ENCODE results near the gene MADCAM1. TPM values are rescaled to one million over a fixed set of nuclear protein-coding genes. Genes with fewer than 3 reads are reported as not detected.

MADCAM1 gene
- total RNA-seq, 2 experiments from 2014 or later: 0.69 to 2.0 TPM

DNA sequence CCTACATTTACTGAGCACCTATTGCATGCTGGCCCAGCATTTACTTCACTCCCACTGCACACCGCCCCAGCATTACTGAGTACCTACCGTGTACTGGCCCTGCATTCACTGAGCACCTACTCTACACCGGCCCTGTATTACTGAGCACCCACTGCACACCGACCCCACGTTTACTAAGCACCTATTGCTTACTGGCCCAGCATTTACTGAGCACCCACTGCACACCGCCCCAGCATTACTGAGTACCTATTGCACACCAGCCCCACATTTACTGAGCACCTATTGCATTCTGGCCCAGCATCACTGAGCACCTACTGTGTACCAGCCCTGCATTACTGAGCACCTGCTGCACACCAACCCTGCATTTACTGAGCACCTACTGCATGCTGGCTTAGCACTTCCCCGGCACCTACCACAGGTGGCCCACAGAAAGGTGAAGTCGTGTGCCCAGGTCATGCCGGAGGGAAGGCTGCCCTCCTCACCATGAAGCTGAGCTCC, 17.9 kb downstream of the MADCAM1 start:
- H3K36me3 ChIP-seq (ENCODE audit: insufficient read depth, low read length): peaks cover 12% of the 10 kb centered on the region
- intact Hi-C loops (cut with micrococcal nuclease; ENCODE audit: unreplicated experiment): no loop called here
- no peak for DNase-seq (ENCODE audit: low spot score)
- no peak overlapping the region for H3K4me2 ChIP-seq (ENCODE audit: low read length)
- H2AFZ ChIP-seq (ENCODE audit: low read length): no peak overlapping the region
- ChIA-PET CTCF (ENCODE audit: unreplicated experiment) (no interaction called here), POLR2A (no interaction called here)
- TF ChIP-seq CTCF (conservative IDR thresholded peaks at IDR 0.05; ENCODE audit: low read length): no peak
- TF ChIP-seq EZH2phosphoT487 (IDR thresholded peaks at IDR 0.05; ENCODE audit: borderline replicate concordance, low read depth, low read length): no peak
- H3K9me2 ChIP-seq (ENCODE audit: insufficient read depth, low read length): no peaks in the 10 kb centered on the region
- no peaks in the 10 kb centered on the region for H3K79me2 ChIP-seq (ENCODE audit: insufficient read depth, low read depth, low read length)
- H3K4me3 ChIP-seq (ENCODE audit: low read depth, low read length, poor library complexity, severe bottlenecking): no peak overlapping the region
- H3K4me1 ChIP-seq (ENCODE audit: insufficient read depth, low read length, poor library complexity, severe bottlenecking): peaks cover 17% of the 10 kb centered on the region
- H3K27ac ChIP-seq (ENCODE audit: low read depth, low read length, poor library complexity, severe bottlenecking): no peak overlapping the region
- no peaks in the 10 kb centered on the region for H4K20me1 ChIP-seq (ENCODE audit: insufficient read depth, low read length)
- no peaks in the 10 kb centered on the region for H3K9me3 ChIP-seq (ENCODE audit: low read length)
- no TSS peak for BruUV-seq (replicated peaks)

GRCh38 chr19:517721-518597, 21.7 kb downstream of the MADCAM1 start:
- Histone ChIP-seq H3K4me2 (ENCODE audit: low read length) (no peak overlapping the region), H3K4me1 (ENCODE audit: insufficient read depth, low read length, poor library complexity, severe bottlenecking) (no peaks in the 10 kb centered on the region), H3K4me3 (ENCODE audit: low read depth, low read length, poor library complexity, severe bottlenecking) (no peak overlapping the region), H3K36me3 (ENCODE audit: insufficient read depth, low read length) (peaks cover 12% of the 10 kb centered on the region), H3K79me2 (ENCODE audit: insufficient read depth, low read depth, low read length) (no peaks in the 10 kb centered on the region), H3K27ac (ENCODE audit: low read depth, low read length, poor library complexity, severe bottlenecking) (no peak overlapping the region), H3K9me3 (ENCODE audit: low read length) (no peaks in the 10 kb centered on the region), H3K9me2 (ENCODE audit: insufficient read depth, low read length) (no peaks in the 10 kb centered on the region), H2AFZ (ENCODE audit: low read length) (no peak overlapping the region), H4K20me1 (ENCODE audit: insufficient read depth, low read length) (no peaks in the 10 kb centered on the region)
- no peak for DNase-seq (ENCODE audit: low spot score)
- BruUV-seq (replicated peaks): no TSS peak
- POLR2A ChIA-PET: no interaction called here
- CTCF ChIA-PET (ENCODE audit: unreplicated experiment): no interaction called here
- TF ChIP-seq CTCF (conservative IDR thresholded peaks at IDR 0.05; ENCODE audit: low read length) (no peak), EZH2phosphoT487 (IDR thresholded peaks at IDR 0.05; ENCODE audit: borderline replicate concordance, low read depth, low read length) (no peak)
- intact Hi-C loops (cut with micrococcal nuclease; ENCODE audit: unreplicated experiment): no loop called here

DNA sequence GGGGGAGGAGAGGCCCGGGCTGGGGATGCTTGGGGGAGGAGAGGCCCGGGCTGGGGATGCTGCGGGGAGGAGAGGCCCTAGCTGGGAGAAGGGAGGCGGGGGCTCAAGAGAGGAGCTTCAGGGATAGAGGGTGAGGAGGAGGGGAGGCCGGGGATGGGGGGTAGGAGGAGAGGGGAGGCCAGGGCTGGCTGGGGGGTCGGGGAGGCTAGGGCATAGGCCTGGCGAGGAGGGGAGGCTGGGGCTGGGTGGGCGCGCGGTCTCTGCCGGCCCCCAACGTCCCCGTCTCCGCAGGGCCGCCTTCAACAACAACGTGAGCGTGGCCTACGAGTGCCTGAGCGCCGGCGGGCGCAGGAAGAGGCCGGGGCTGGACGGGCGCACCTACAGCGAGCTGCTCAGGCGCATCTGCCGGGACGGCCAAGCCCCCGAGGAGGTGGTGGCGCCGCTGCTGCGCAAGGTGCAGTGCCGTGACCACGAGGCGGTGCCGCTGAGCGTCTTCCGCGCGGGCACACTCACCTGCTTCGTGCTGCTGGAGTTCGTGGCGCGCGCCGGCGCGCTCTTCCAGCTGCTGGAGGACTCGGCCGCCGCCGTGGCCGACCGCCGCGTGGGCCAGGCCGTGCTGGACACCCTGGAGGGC, 22.4 kb downstream of the MADCAM1 start:
- BruUV-seq (replicated peaks): no TSS peak
- intact Hi-C loops (cut with micrococcal nuclease; ENCODE audit: unreplicated experiment): no loop called here

More for the DNA sequence above, 22.4 kb downstream of the MADCAM1 start:
- no peak for DNase-seq (ENCODE audit: low spot score)
- Histone ChIP-seq H3K79me2 (ENCODE audit: insufficient read depth, low read depth, low read length) (no peaks in the 10 kb centered on the region), H3K9me3 (ENCODE audit: low read length) (no peaks in the 10 kb centered on the region), H3K27ac (ENCODE audit: low read depth, low read length, poor library complexity, severe bottlenecking) (no peak overlapping the region), H3K9me2 (ENCODE audit: insufficient read depth, low read length) (no peaks in the 10 kb centered on the region), H2AFZ (ENCODE audit: low read length) (no peak overlapping the region), H3K4me2 (ENCODE audit: low read length) (no peak overlapping the region), H4K20me1 (ENCODE audit: insufficient read depth, low read length) (no peaks in the 10 kb centered on the region), H3K36me3 (ENCODE audit: insufficient read depth, low read length) (peaks cover 8% of the 10 kb centered on the region), H3K4me3 (ENCODE audit: low read depth, low read length, poor library complexity, severe bottlenecking) (no peak overlapping the region), H3K4me1 (ENCODE audit: insufficient read depth, low read length, poor library complexity, severe bottlenecking) (no peaks in the 10 kb centered on the region)
- TF ChIP-seq CTCF (conservative IDR thresholded peaks at IDR 0.05; ENCODE audit: low read length) (no peak), EZH2phosphoT487 (IDR thresholded peaks at IDR 0.05; ENCODE audit: borderline replicate concordance, low read depth, low read length) (no peak)
- CTCF ChIA-PET (ENCODE audit: unreplicated experiment): no interaction called here
- POLR2A ChIA-PET: no interaction called here

Measured in OCI-LY7 (cell line).